HEK293T (cell line): ENCODE data around the gene ASTL.

Experiments used
- BHLHE40 ChIP-seq: fragments of 450-650 bp; IDR thresholded peaks from 2 replicates; pipeline ENCODE4 v1.6.1; 2016; ENCODE audit warnings: mild to moderate bottlenecking, moderate library complexity, borderline replicate concordance
- CTBP1 ChIP-seq: fragments of 450-650 bp; IDR thresholded peaks from 2 replicates; pipeline ENCODE4 v1.6.1; 2016; ENCODE audit warnings: borderline replicate concordance
- ELF4 ChIP-seq: fragments of 450-650 bp; IDR thresholded peaks from 2 replicates; pipeline ENCODE4 v1.6.1; 2017; ENCODE audit warnings: antibody characterized with exemption
- FOXA1 ChIP-seq: fragments of 450-650 bp; IDR thresholded peaks from 2 replicates; pipeline ENCODE4 v1.6.1; 2016; ENCODE audit warnings: mild to moderate bottlenecking
- FOXM1 ChIP-seq: fragments of 450-650 bp; IDR thresholded peaks from 2 replicates; pipeline ENCODE4 v1.6.1; 2017; ENCODE audit warnings: mild to moderate bottlenecking, borderline replicate concordance
- HDGF ChIP-seq: fragments of 450-650 bp; IDR thresholded peaks from 2 replicates; pipeline ENCODE4 v1.6.1; 2017; ENCODE audit warnings: antibody characterized with exemption, borderline replicate concordance
- NFRKB ChIP-seq: fragments of 450-650 bp; IDR thresholded peaks from 2 replicates; pipeline ENCODE4 v1.6.1; 2016; ENCODE audit warnings: mild to moderate bottlenecking, moderate library complexity
- SP1 ChIP-seq: fragments of 450-650 bp; IDR thresholded peaks from 2 replicates; pipeline ENCODE4 v1.6.1; 2017

- TF ChIP-seq FOXM1 = no peak
- TF ChIP-seq NFRKB = no peak
- no peak for TF ChIP-seq ELF4
- TF ChIP-seq FOXA1 = no peak
- TF ChIP-seq CTBP1 = no peak
- TF ChIP-seq BHLHE40 = no peak
- no peak for TF ChIP-seq HDGF
- no peak for TF ChIP-seq SP1
These were observed 15.0 kb downstream of the ASTL start for GRCh38 chr2:96123290-96123689.
